Mammary microvascular endothelial cell (primary cell): ENCODE measurements around the gene CCDC183. TPM values are rescaled to one million over a fixed set of nuclear protein-coding genes. Genes with fewer than 3 reads are reported as not detected.

ENCODE experiments used
- total RNA-seq: library from RNA; depleted of rRNA; stranded (reverse); fragments of >200 nt; gene quantifications from 2 replicates; pipeline ENCODE4 v1.2.3, GENCODE V29; 2015

CCDC183 gene
- not detected in 2 replicates for total RNA-seq

GRCh38 chr9:136796238-136796774 lies at the start of gene CCDC183:
Gene CCDC183 (plus strand): TSS chr9:136796338. CDS start chr9:136796398, 60 bp downstream.

GRCh38 chr9:136748201-136748600 lies 47.9 kb upstream of the CCDC183 start, which contains the start of gene LCN6:
Gene LCN6 (minus strand): TSS chr9:136748525. CDS start chr9:136748483, 42 bp downstream.

GRCh38 chr9:136764301-136764891 lies 31.7 kb upstream of the CCDC183 start, which contains the start of gene LCN15:
Gene LCN15 (minus strand): TSS chr9:136764518. CDS start chr9:136764488, 30 bp downstream.

GRCh38 chr9:136790640-136791515 lies 5.3 kb upstream of the CCDC183 start, which contains the start of gene TMEM141:
Gene TMEM141 (plus strand): TSS chr9:136791344. CDS start chr9:136791371, 27 bp downstream.

GRCh38 chr9:136807281-136808074 lies 11.3 kb downstream of the CCDC183 start, which contains the start of gene RABL6:
Gene RABL6 (plus strand): TSS chr9:136807948. CDS start chr9:136808197, 249 bp downstream.

GRCh38 chr9:136842380-136842948 lies 46.3 kb downstream of the CCDC183 start, which contains the start of gene AJM1:
Gene AJM1 (plus strand): TSS chr9:136842478. CDS start chr9:136844415, 1,937 bp downstream.

GRCh38 chr9:136849038-136849959 lies 53.2 kb downstream of the CCDC183 start, which contains the start of gene PHPT1:
Gene PHPT1 (plus strand): TSS chr9:136849409. CDS start chr9:136849431, 22 bp downstream.

GRCh38 chr9:136851941-136852663 lies 56.0 kb downstream of the CCDC183 start, which contains the start of gene MAMDC4:
Gene MAMDC4 (plus strand): TSS chr9:136852346. CDS start chr9:136852417, 71 bp downstream.

Other genes starting within 250 kb of the CCDC183 start
- gene EGFL7, start 133.4 kb upstream of the CCDC183 start, total RNA-seq, result 902 and 1,153 TPM in 2 replicates
- gene AGPAT2, start 108.9 kb upstream of the CCDC183 start, total RNA-seq, result 37.3 and 38.2 TPM in 2 replicates
- gene DIPK1B, start 83.8 kb upstream of the CCDC183 start, total RNA-seq, result 151 and 161 TPM in 2 replicates
- gene LCN10, start 53.4 kb upstream of the CCDC183 start, total RNA-seq, result 0.44 TPM in 1 of 2 replicates, not detected in the other
- gene LCN6, start 47.8 kb upstream of the CCDC183 start, total RNA-seq, result 0.34 TPM in 1 of 2 replicates, not detected in the other
- not detected in 2 replicates for gene LCN8, start 38.1 kb upstream of the CCDC183 start, total RNA-seq
- gene LCN15, start 31.8 kb upstream of the CCDC183 start, total RNA-seq, result 1.6 TPM in 1 of 2 replicates, not detected in the other
- gene TMEM141, start 5.0 kb upstream of the CCDC183 start, total RNA-seq, result 113 and 125 TPM in 2 replicates
- 110 and 124 TPM in 2 replicates for gene RABL6, start 11.6 kb downstream of the CCDC183 start, total RNA-seq
- 0.93 and 1.5 TPM in 2 replicates for gene AJM1, start 46.1 kb downstream of the CCDC183 start, total RNA-seq
- gene PHPT1, start 53.1 kb downstream of the CCDC183 start, total RNA-seq, result 173 and 189 TPM in 2 replicates
- 1.6 and 1.9 TPM in 2 replicates for gene MAMDC4, start 56.0 kb downstream of the CCDC183 start, total RNA-seq
- gene EDF1, start 70.0 kb downstream of the CCDC183 start, total RNA-seq, result 413 and 485 TPM in 2 replicates
- gene TRAF2, start 90.2 kb downstream of the CCDC183 start, total RNA-seq, result 17.3 and 18.3 TPM in 2 replicates
- 202 and 226 TPM in 2 replicates for gene FBXW5, start 148.4 kb downstream of the CCDC183 start, total RNA-seq
- 0.20 and 0.84 TPM in 2 replicates for gene C8G, start 148.9 kb downstream of the CCDC183 start, total RNA-seq
- not detected in 2 replicates for gene LCN12, start 155.9 kb downstream of the CCDC183 start, total RNA-seq
- not detected in 2 replicates for gene PTGDS, start 181.2 kb downstream of the CCDC183 start, total RNA-seq
- not detected in 2 replicates for gene LCNL1, start 186.7 kb downstream of the CCDC183 start, total RNA-seq
- gene PAXX, start 196.1 kb downstream of the CCDC183 start, total RNA-seq, result 53.2 and 65.9 TPM in 2 replicates
- gene CLIC3, start 200.2 kb downstream of the CCDC183 start, total RNA-seq, result 0.40 TPM in 1 of 2 replicates, not detected in the other
- 6.9 and 7.3 TPM in 2 replicates for gene ABCA2, start 231.9 kb downstream of the CCDC183 start, total RNA-seq
- not detected in 2 replicates for gene FUT7, start 235.8 kb downstream of the CCDC183 start, total RNA-seq
- 67.3 and 71.1 TPM in 2 replicates for gene NPDC1, start 249.8 kb downstream of the CCDC183 start, total RNA-seq